HUES6 (cell line): ENCODE data around the gene HSPA1A.
A peak's percentile ranks its signal among the peaks of the same experiment; 100 is the strongest.
"Not testable (repeated sequence)": the region's sequence is repeated elsewhere in the genome, so short reads cannot be mapped to it uniquely, and the experiment has no call there.

Experiments used
- H3K27ac ChIP-seq: 2 replicates; pipeline ENCODE4 v1.7.0; 2013; ENCODE audit warnings: low read depth, mild to moderate bottlenecking, low read length, inconsistent platforms
- H3K27me3 ChIP-seq: 2 replicates; pipeline ENCODE4 v1.6.1; 2013; ENCODE audit warnings: low read length; ENCODE audit not compliant: control insufficient read depth, insufficient read depth
- H3K36me3 ChIP-seq: 2 replicates; pipeline ENCODE4 v1.6.1; 2013; ENCODE audit warnings: low read length; ENCODE audit not compliant: control insufficient read depth, insufficient read depth
- H3K4me1 ChIP-seq: 2 replicates; pipeline ENCODE4 v1.6.1; 2013; ENCODE audit warnings: low read length; ENCODE audit not compliant: control insufficient read depth, insufficient read depth
- H3K4me3 ChIP-seq: 2 replicates; pipeline ENCODE4 v1.5.1; 2013; ENCODE audit warnings: low read depth, low read length
- H3K9ac ChIP-seq: one replicate; pipeline ENCODE4 v1.6.1; 2013; ENCODE audit warnings: mild to moderate bottlenecking, low read length
- H3K9me3 ChIP-seq: 2 replicates; pipeline ENCODE4 v1.6.1; 2013; ENCODE audit warnings: low read depth, low read length; ENCODE audit not compliant: control insufficient read depth, insufficient read depth

The HSPA1A gene

GRCh38 chr6:31782126-31782855 lies 33.1 kb upstream of the HSPA1A start:
- no peaks in the 10 kb centered on the region for H3K27me3 ChIP-seq
- no peak overlapping the region for H3K27ac ChIP-seq
- peaks cover 89% of the 10 kb centered on the region for H3K36me3 ChIP-seq
- H3K4me3 ChIP-seq, result no peak overlapping the region
- H3K9ac ChIP-seq, result no peak overlapping the region
- H3K4me1 ChIP-seq, result peaks cover 2% of the 10 kb centered on the region; the same call in 1 of the 2 replicates
- no peaks in the 10 kb centered on the region for H3K9me3 ChIP-seq

- Histone ChIP-seq H3K9me3 (no peaks in the 10 kb centered on the region), H3K4me3 (no peak overlapping the region), H3K4me1 (no peaks in the 10 kb centered on the region), H3K9ac (no peak overlapping the region), H3K27ac (no peak overlapping the region), H3K36me3 (peaks cover 74% of the 10 kb centered on the region), H3K27me3 (no peaks in the 10 kb centered on the region)
These were observed 31.0 kb upstream of the HSPA1A start for GRCh38 chr6:31784098-31784925.

GRCh38 chr6:31785475-31785874 lies 29.9 kb upstream of the HSPA1A start:
- Histone ChIP-seq H3K9ac (no peak overlapping the region), H3K4me1 (no peaks in the 10 kb centered on the region), H3K36me3 (peaks cover 68% of the 10 kb centered on the region), H3K9me3 (no peaks in the 10 kb centered on the region), H3K4me3 (no peak overlapping the region), H3K27me3 (no peaks in the 10 kb centered on the region), H3K27ac (no peak overlapping the region)

DNA sequence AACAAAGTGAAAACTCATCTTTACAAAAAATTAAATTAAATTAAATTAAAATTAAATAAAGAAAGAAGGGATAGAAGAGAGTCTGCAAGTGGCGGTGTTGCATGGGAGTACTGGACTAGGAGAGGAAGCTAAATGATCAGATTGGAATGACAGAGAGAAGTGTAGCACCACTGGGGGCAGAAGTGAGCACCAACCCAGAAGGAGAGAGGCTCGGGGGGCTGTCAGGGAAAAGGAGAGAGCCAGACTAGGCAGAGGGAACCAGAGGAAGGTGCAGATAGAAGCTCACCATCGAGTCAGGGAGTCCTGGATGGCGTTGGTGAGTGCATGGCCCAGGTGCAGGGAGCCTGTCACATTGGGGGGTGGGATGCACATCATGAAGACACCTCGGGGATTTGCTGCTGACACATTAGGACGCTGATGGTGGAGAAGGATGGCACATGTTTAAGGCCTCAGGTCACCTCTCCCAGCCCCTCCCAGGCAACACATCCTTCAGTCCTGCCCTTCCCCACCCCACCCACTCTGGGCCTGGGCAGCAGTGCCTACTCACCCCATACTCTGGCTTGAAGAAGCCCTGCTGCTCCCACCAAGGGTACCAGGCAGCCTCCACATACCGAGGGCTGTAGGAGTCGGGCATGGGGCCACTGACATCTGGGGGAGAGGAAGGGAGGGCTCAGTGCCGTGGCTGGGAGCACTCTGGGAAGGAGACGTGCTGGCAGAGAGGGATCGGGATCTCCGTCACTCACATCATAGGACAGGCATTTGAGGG lies 23.8 kb upstream of the HSPA1A start:
- no peak overlapping the region for H3K4me3 ChIP-seq
- H3K27me3 ChIP-seq, result no peaks in the 10 kb centered on the region
- no peaks in the 10 kb centered on the region for H3K9me3 ChIP-seq
- H3K4me1 ChIP-seq, result 0 out of 2 replicates have a peak, but pooled peaks cover 6% of the 10 kb centered on the region
- H3K27ac ChIP-seq, result no peak overlapping the region
- H3K9ac ChIP-seq, result no peak overlapping the region
- H3K36me3 ChIP-seq, result peaks cover 36% of the 10 kb centered on the region

DNA sequence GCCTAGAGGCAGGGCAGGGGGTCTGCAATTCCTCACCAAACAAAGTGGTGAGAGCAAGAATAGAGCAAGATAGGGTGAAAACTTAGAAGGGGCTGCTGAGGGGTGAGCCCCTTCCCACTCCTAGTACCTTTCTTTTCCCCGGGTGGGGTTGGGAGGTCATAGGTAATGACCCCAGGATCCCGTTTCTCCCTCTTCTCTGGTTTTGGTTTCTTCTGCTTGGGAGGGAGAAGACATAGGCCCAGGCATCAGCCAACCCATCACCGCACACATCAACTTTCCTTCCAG lies 23.3 kb upstream of the HSPA1A start:
- H3K27me3 ChIP-seq, result no peaks in the 10 kb centered on the region
- peaks cover 40% of the 10 kb centered on the region for H3K36me3 ChIP-seq
- no peak overlapping the region for H3K27ac ChIP-seq
- no peak overlapping the region for H3K9ac ChIP-seq
- 0 out of 2 replicates have a peak, but pooled peaks cover 6% of the 10 kb centered on the region for H3K4me1 ChIP-seq
- H3K4me3 ChIP-seq, result no peak overlapping the region
- no peaks in the 10 kb centered on the region for H3K9me3 ChIP-seq

GRCh38 chr6:31792761-31793171 lies 22.6 kb upstream of the HSPA1A start:
- Histone ChIP-seq H3K4me1 (0 out of 2 replicates have a peak, but pooled peaks cover 6% of the 10 kb centered on the region), H3K27ac (no peak overlapping the region), H3K4me3 (no peak overlapping the region), H3K27me3 (no peaks in the 10 kb centered on the region), H3K36me3 (peaks cover 43% of the 10 kb centered on the region), H3K9ac (no peak overlapping the region), H3K9me3 (no peaks in the 10 kb centered on the region)

GRCh38 chr6:31793927-31794245 lies 21.5 kb upstream of the HSPA1A start:
- H3K36me3 ChIP-seq, result peaks cover 49% of the 10 kb centered on the region
- not testable (repeated sequence) for H3K27me3 ChIP-seq, H3K27ac ChIP-seq, H3K4me1 ChIP-seq, H3K9me3 ChIP-seq
- peak overlapping the region; percentile 99 for H3K4me3 ChIP-seq
- H3K9ac ChIP-seq, result peak overlapping the region; percentile 99

DNA sequence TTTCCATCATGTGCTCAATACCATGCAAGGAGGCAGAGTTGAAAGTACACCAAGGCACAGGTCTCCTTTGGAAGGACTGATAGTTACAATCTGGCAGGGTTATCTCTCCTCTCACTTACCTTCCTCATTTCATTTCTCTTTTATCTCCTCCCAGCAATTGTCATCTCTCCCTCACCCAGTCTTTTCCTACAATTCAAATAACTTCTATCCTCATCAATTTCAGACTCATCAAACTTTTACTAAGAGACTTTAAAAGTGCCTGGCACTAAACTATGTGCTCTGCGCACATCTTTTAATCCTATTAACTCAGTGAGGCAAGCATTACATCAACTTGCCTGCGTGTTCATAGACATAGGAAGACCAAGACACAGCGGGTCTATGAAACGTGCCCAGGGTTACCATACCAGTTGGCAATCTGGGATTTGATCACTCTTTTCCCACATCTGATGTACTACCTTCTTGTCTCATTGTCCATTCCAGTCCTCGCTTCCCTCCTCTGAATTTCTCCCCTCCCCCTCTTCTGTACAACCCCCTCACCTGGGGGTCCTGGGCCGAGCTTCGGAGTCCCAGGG lies 21.0 kb upstream of the HSPA1A start:
- Histone ChIP-seq H3K4me1 (0 out of 2 replicates have a peak, but pooled peaks cover 6% of the 10 kb centered on the region), H3K4me3 (peak overlapping the region; percentile 99), H3K27me3 (no peaks in the 10 kb centered on the region), H3K27ac (peak overlapping the region; percentile 95; the same call in 1 of the 2 replicates), H3K9me3 (no peaks in the 10 kb centered on the region), H3K36me3 (peaks cover 45% of the 10 kb centered on the region), H3K9ac (peak overlapping the region; percentile 99)

DNA sequence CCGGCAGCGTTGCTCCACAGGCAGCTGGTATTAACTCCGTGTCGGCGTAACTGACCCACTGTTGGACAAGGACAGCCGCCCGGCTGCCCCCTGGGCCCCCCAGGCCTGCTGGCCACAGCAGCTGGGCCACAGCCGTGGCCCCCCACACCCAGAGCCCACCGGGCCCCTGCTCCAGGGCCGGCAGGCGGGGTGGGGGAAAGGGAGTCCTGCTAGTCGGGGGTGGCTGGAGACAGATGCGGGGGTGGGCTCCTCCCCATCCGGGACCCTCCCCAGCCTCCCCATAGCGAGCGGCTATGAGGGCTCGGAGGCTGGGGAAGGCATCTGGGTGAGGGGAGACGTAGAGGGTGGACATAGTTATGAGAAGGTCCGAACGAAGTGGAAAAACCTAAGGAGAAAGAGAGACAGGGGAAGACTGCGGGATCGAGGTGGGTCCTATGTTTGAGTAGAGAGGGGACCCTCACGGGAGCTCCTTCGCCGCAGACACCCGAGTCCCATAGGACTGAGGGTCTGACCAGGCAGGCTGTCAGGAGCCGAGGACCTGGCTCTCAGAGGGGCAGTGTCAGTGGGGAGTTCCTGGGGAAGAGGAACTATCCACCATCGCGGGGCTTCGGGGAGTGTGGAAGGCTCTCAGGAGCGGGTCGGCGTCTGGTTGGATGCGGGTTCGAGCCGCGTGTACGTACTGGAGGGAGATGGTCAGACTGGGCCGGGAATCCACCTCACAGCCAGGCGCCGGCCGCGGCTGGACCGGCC lies 20.3 kb upstream of the HSPA1A start:
- Histone ChIP-seq H3K4me1 (0 out of 2 replicates have a peak, but pooled peaks cover 6% of the 10 kb centered on the region), H3K9ac (peak overlapping the region; percentile 99), H3K27ac (peak overlapping the region; percentile 95), H3K4me3 (peak overlapping the region; percentile 99), H3K9me3 (no peaks in the 10 kb centered on the region), H3K27me3 (no peaks in the 10 kb centered on the region), H3K36me3 (peaks cover 42% of the 10 kb centered on the region)

GRCh38 chr6:31795616-31796298 lies 19.6 kb upstream of the HSPA1A start, which contains the start of gene VARS1:
Gene VARS1 (minus strand): TSS chr6:31795752. CDS start chr6:31795217, 535 bp downstream.
- Histone ChIP-seq H3K36me3 (peaks cover 38% of the 10 kb centered on the region), H3K27ac (peak within 1 kb of the TSS; percentile 95), H3K4me3 (peak within 1 kb of the TSS; percentile 99), H3K9me3 (no peaks in the 10 kb centered on the region), H3K4me1 (0 out of 2 replicates have a peak, but pooled peaks cover 6% of the 10 kb centered on the region), H3K9ac (peak within 1 kb of the TSS; percentile 99), H3K27me3 (no peaks in the 10 kb centered on the region)
